Measurements from ENCODE around the gene ANKRD62. TPM values are rescaled to one million over a fixed set of nuclear protein-coding genes. Genes with fewer than 3 reads are reported as not detected.

The ANKRD62 gene
- total and polyA plus RNA-seq, 2 of the 4 experiments (the other 2 are of a cell fraction) = not detected

DNA sequence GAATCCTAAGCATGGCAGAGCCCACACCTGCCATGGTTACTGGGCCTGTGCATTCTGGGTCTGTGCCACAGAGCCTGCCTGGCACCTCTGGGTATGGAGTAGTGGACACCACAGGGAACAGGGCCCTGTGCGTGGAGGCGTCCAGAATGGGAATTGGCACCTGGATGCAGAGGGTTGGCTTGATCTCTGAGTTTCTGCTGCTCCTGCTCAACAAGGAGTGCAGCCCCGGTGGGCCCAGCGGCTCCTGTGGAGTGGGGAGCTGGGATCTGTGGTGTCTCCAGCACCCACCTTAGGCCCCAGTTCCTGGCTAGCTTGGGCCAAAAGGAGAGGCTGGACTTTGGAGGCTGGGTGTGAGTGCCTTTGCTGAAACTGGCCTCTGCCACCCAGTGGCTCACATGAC, 7.9 kb upstream of the ANKRD62 start:
- H2BK15ac ChIP-seq (ENCODE audit: low read depth, low read length) = no peak overlapping the region
- no peaks in the 10 kb centered on the region for H3K9me1 ChIP-seq (ENCODE audit: insufficient read depth, low read length)
- ATAC-seq (ENCODE audit: low read depth) = no peak
- CTCF ChIA-PET = no interaction called here
- H4K20me1 ChIP-seq (ENCODE audit: insufficient read depth, low read length) = no peaks in the 10 kb centered on the region
- H3K4me2 ChIP-seq (ENCODE audit: low read depth, low read length) = no peak overlapping the region
- H3K18ac ChIP-seq (ENCODE audit: low read depth, low read length) = no peak overlapping the region
- no peak for TF ChIP-seq RCOR1 (IDR thresholded peaks at IDR 0.05; ENCODE audit: insufficient replicate concordance, low read length)
- TF ChIP-seq FOS (IDR thresholded peaks at IDR 0.05; ENCODE audit: low read depth, low read length) = no peak
- H2BK5ac ChIP-seq (ENCODE audit: low read depth, low read length, poor library complexity, severe bottlenecking) = no peak overlapping the region
- POLR2A ChIA-PET (ENCODE audit: unreplicated experiment) = no interaction called here
- no peak overlapping the region for H4K5ac ChIP-seq (ENCODE audit: low read depth, low read length)
- H4K8ac ChIP-seq (ENCODE audit: low read depth in 2 of 2, low read length in 2 of 2) = no peak overlapping the region
- no peaks in the 10 kb centered on the region for H3K9me3 ChIP-seq (ENCODE audit: control insufficient read depth, insufficient read depth, low read length)
- H2AK9ac ChIP-seq (replicated peaks; ENCODE audit: low read depth, low read length, poor library complexity) = no peak overlapping the region
- DNase-seq = no peak
- dilution Hi-C loops (cut with HindIII; ENCODE audit: low sequenced_read_pairs, unreplicated experiment) = no loop called here
- H3K4ac ChIP-seq (ENCODE audit: low read depth, low read length) = no peak overlapping the region
- no peak overlapping the region for H2BK20ac ChIP-seq (ENCODE audit: low read depth, low read length)
- no peak overlapping the region for H3K27ac ChIP-seq (ENCODE audit: insufficient read depth, low read length)
- H3K56ac ChIP-seq (ENCODE audit: extremely low read depth, insufficient read depth, low read length) = no peak overlapping the region
- intact Hi-C loops (cut with micrococcal nuclease) = no loop called here
- H3K14ac ChIP-seq (replicated peaks; ENCODE audit: low read depth, low read length) = no peak overlapping the region
- no peak overlapping the region for H3K9ac ChIP-seq (ENCODE audit: low read depth, low read length)
- no peak overlapping the region for H2AK5ac ChIP-seq (ENCODE audit: low read depth, low read length)
- no TSS peak for BruUV-seq (replicated peaks)
- no peaks in the 10 kb centered on the region for H3K4me1 ChIP-seq (ENCODE audit: control insufficient read depth, insufficient read depth, low read length)
- no peaks in the 10 kb centered on the region for H3K36me3 ChIP-seq (ENCODE audit: control insufficient read depth, insufficient read depth, low read length)
- H3K79me1 ChIP-seq (ENCODE audit: low read depth in 1 of 2, low read length in 2 of 2) = no peaks in the 10 kb centered on the region
- in situ Hi-C loops (cut with MboI; ENCODE audit: low sequenced_read_pairs) = no loop called here
- WGBS, 2 experiments (ENCODE audit: extremely low coverage in 2 of 2, insufficient read length in 1 of 2) = 88% methylated on average over 3 of the region's 4 CpGs; no CpG with 5 or more reads in 1 of the 2 experiments
- H3K27me3 ChIP-seq (ENCODE audit: control insufficient read depth, insufficient read depth, low read length) = peaks cover 2% of the 10 kb centered on the region
- H3K23ac ChIP-seq (ENCODE audit: low read depth, low read length) = no peak overlapping the region
- no peak overlapping the region for H2AFZ ChIP-seq (replicated peaks; ENCODE audit: low read length, poor library complexity)
- no peak overlapping the region for H3K4me3 ChIP-seq (ENCODE audit: insufficient read depth, low read depth, low read length)
- no peak overlapping the region for H2BK120ac ChIP-seq (ENCODE audit: low read depth, low read length)
- H4K91ac ChIP-seq (ENCODE audit: insufficient read depth, low read depth, low read length) = no peak overlapping the region

All from IMR-90 (cell line).